ENCODE measurements around the gene DPT. TPM values are rescaled to one million over a fixed set of nuclear protein-coding genes. Genes with fewer than 3 reads are reported as not detected.

The DPT gene
- total and polyA plus RNA-seq, 2 donors (not counting 3 experiments of a cell fraction or from before 2014, with no cell fraction given) = not detected

DNA sequence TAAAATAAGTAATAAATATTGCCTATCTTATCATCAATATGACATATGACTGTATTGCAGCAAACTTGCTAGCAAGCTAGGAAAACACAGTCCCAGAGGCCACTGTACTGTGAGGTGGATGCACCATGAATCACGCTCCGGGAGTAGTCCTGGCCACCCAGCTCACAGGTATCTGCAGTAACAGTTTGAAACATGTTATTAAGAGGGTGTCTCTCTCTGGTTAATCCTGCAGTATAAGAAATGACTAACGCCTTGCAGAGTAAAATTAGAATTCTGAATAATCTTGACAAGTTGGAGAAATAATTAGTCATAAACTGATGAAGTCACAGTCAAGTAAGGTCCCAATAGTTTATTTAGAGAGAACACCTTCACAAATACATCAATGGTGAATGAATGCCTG is 34.0 kb upstream of the DPT start:
- dilution Hi-C loops (cut with MboI; ENCODE audit: extremely low pct_ligation_motif_present, low sequenced_read_pairs) = no loop called here
- CTCF ChIA-PET = no interaction called here

More for the DNA sequence above, 34.0 kb upstream of the DPT start:
- H3K9me3 ChIP-seq (replicated peaks; ENCODE audit: control insufficient read depth, insufficient read depth, low read length) = no peaks in the 10 kb centered on the region
- no peaks in the 10 kb centered on the region for H3K9me1 ChIP-seq (replicated peaks; ENCODE audit: control insufficient read depth, extremely low read depth, insufficient read depth, low read length)
- TF ChIP-seq JUN (IDR thresholded peaks at IDR 0.05; ENCODE audit: borderline replicate concordance, insufficient read depth, insufficient read length, low read depth) (no peak), POLR2A (IDR thresholded peaks at IDR 0.05; ENCODE audit: low read depth, low read length) (no peak), GATA2 (IDR thresholded peaks at IDR 0.05; ENCODE audit: insufficient read depth, insufficient read length, low read depth, low read length) (no peak), EZH2 (IDR thresholded peaks at IDR 0.05; ENCODE audit: borderline replicate concordance, low read depth, low read length, severe bottlenecking) (no peak), POLR2AphosphoS5 (IDR thresholded peaks at IDR 0.05; ENCODE audit: insufficient read depth, low read depth, low read length) (no peak), FOS (IDR thresholded peaks at IDR 0.05; ENCODE audit: borderline replicate concordance, insufficient read depth, low read length) (no peak), MYC (IDR thresholded peaks at IDR 0.05; ENCODE audit: low read depth, low read length) (no peak)
- TF ChIP-seq, protein P1, sequence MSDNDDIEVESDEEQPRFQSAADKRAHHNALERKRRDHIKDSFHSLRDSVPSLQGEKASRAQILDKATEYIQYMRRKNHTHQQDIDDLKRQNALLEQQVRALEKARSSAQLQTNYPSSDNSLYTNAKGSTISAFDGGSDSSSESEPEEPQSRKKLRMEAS (IDR thresholded peaks at IDR 0.05; ENCODE audit: insufficient read depth, insufficient read length) = no peak
- TF ChIP-seq, protein P2, sequence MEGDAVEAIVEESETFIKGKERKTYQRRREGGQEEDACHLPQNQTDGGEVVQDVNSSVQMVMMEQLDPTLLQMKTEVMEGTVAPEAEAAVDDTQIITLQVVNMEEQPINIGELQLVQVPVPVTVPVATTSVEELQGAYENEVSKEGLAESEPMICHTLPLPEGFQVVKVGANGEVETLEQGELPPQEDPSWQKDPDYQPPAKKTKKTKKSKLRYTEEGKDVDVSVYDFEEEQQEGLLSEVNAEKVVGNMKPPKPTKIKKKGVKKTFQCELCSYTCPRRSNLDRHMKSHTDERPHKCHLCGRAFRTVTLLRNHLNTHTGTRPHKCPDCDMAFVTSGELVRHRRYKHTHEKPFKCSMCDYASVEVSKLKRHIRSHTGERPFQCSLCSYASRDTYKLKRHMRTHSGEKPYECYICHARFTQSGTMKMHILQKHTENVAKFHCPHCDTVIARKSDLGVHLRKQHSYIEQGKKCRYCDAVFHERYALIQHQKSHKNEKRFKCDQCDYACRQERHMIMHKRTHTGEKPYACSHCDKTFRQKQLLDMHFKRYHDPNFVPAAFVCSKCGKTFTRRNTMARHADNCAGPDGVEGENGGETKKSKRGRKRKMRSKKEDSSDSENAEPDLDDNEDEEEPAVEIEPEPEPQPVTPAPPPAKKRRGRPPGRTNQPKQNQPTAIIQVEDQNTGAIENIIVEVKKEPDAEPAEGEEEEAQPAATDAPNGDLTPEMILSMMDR (IDR thresholded peaks at IDR 0.05; ENCODE audit: extremely low read depth in 1 of 2, insufficient read depth in 1 of 2, low read depth in 1 of 2, low read length in 2 of 2) = no peak
- H3K9ac ChIP-seq (replicated peaks; ENCODE audit: extremely low read depth, insufficient read depth, low read length) = no peak overlapping the region
- no peak for FAIRE-seq
- intact Hi-C loops (cut with micrococcal nuclease) = no loop called here
- H3K27ac ChIP-seq (ENCODE audit: insufficient read depth, low read depth, low read length) = no peak overlapping the region
- H3K27me3 ChIP-seq (ENCODE audit: control insufficient read depth in 2 of 2, insufficient read depth in 2 of 2, low read length in 2 of 2) = no peaks in the 10 kb centered on the region
- POLR2A ChIA-PET = no interaction called here
- H3K79me2 ChIP-seq (ENCODE audit: control insufficient read depth, insufficient read depth, low read length) = no peaks in the 10 kb centered on the region
- H2AFZ ChIP-seq (ENCODE audit: low read depth, low read length) = no peak overlapping the region
- BruUV-seq (replicated peaks) = no TSS peak
- H4K20me1 ChIP-seq (replicated peaks; ENCODE audit: control insufficient read depth, extremely low read depth, insufficient read depth, low read length) = no peaks in the 10 kb centered on the region
- no peak overlapping the region for H3K4me3 ChIP-seq (replicated peaks in 1 of 3; ENCODE audit: insufficient read depth in 1 of 3, low read depth in 1 of 3, low read length in 3 of 3)
- H3K4me2 ChIP-seq (ENCODE audit: insufficient read depth, low read length) = no peak overlapping the region
- H3K4me1 ChIP-seq (ENCODE audit: control insufficient read depth, extremely low read depth, insufficient read depth, low read length) = no peaks in the 10 kb centered on the region
- DNase-seq (ENCODE audit: low read depth, low spot score) = no peak
- no peaks in the 10 kb centered on the region for H3K36me3 ChIP-seq (ENCODE audit: control insufficient read depth in 2 of 2, extremely low read depth in 1 of 2, insufficient read depth in 2 of 2, low read length in 2 of 2)
